ENCODE measurements around the gene ATG7.

DNA sequence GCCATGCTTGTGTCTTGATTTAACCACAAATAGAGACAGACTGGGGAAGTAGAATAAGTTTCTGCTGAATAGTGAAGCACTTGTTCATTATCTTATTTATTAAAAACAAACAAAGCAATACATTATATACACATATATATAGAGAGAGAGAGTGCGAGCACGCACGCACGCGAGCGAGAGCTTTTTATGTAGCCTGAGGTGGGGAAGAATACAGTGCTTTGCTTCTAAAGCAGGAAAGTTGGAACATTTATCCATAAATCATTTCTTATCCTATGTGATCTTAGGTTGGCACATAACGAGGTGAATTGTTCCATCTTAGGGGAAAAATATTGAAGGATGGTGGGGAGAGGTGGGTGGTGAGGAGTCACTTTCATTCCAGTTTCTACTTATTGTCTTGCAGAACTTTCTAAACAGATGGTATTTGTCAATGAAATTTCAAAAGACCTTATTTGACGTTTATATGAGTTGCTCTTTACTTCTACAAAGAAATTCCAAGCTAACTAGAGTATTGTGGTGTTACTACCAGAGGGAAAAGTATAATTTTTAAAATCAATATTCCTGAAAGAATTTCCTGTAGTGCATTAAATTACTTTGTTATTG lies 110.0 kb downstream of the ATG7 start:
- TF ChIP-seq, protein P1, sequence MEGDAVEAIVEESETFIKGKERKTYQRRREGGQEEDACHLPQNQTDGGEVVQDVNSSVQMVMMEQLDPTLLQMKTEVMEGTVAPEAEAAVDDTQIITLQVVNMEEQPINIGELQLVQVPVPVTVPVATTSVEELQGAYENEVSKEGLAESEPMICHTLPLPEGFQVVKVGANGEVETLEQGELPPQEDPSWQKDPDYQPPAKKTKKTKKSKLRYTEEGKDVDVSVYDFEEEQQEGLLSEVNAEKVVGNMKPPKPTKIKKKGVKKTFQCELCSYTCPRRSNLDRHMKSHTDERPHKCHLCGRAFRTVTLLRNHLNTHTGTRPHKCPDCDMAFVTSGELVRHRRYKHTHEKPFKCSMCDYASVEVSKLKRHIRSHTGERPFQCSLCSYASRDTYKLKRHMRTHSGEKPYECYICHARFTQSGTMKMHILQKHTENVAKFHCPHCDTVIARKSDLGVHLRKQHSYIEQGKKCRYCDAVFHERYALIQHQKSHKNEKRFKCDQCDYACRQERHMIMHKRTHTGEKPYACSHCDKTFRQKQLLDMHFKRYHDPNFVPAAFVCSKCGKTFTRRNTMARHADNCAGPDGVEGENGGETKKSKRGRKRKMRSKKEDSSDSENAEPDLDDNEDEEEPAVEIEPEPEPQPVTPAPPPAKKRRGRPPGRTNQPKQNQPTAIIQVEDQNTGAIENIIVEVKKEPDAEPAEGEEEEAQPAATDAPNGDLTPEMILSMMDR (IDR thresholded peaks at IDR 0.05; ENCODE audit: borderline replicate concordance, extremely low read depth, low read length, poor library complexity, severe bottlenecking), result no peak
- TF ChIP-seq EZH2 (IDR thresholded peaks at IDR 0.05; ENCODE audit: borderline replicate concordance, low read depth, low read length, severe bottlenecking), result no peak
